ENCODE data around the gene SPRR2F.
"Not testable (repeated sequence)": the region's sequence is repeated elsewhere in the genome, so short reads cannot be mapped to it uniquely, and the experiment has no call there.

Gene SPRR2F, protein sequence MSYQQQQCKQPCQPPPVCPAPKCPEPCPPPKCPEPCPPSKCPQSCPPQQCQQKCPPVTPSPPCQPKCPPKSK

DNA sequence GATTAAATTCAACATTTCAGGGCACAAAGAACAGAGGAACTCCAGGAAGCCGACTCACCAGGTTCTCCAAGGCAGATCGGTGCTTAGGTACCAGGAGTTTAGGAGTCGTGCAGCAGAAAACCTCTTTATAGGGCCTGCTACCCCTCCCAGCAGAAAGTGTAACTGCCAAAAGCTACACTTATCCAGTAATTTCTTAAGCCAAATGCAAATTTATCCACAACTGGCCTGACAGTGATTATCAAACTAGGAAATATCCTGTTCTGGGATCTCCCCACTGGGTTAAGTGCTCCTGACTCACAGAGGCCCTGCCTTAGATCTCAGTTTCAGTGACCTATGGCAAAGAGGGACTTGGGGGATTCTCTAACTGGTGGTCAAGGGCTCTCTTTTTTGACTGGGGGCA is at the start of gene SPRR2F:
Gene SPRR2F, minus strand, starts transcription at position 101 of the 400 bp plus-strand sequence. CDS start 783 bp downstream, outside the sequence.
- DNase-seq = no peak

DNA sequence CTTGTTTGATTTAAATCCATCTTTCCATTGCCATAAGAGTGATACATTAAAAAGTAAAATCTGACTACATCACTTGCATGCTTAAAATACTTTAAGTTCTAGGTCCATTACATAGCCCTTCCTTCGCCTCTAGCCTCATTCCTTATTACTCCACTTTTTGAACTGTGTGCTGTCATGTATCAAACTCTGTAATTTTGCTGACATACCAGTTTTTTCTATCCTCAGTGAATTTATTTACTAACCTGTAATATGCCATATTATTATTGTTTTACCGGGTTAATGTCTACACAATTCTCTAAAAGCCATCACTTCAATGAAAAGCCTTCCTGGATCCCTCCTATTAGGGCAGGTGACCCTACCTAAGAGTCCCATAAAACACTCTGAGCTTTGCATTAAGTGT is 42.2 kb upstream of the SPRR2F start:
- no peak for DNase-seq

DNA sequence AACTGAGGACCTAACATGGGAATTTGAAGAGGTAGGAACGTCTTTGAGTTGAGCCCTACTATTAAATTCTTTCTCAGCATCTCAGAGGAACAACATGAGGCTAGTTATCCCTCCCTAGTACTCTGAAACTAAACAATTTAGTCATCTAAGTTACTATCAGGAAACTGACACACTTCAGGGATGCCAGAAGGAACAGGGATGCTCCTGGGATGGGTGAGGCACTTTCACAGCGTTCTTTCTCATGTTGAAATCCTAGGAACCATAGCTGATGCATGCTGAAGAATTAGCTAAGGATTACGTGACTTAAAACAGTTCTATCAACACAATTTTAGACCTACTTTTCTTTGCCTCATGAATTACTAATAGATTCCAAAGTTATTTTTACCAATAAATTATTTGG is 39.2 kb upstream of the SPRR2F start:
- DNase-seq = no peak

DNA sequence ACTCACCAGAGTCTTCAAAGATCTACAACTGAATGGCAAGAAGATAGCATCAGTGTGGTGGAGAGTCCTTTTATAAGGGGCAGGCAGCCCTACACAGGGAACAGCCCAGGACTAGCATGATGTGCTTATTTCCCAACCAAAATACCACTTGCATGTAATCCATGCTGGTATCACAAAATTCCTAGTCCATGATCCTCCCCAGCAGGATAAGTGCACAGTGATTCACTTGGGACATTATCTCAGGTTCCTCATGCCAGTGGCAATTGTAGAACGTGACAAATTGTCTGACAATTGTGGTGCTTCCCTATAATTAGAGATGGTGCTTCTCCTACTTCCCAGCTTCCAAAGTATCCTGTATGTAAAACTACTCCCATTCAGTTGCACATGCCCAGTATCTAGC is 37.5 kb upstream of the SPRR2F start, which contains the start of gene SPRR2G:
Gene SPRR2G, minus strand, starts transcription at position 45 of the 400 bp plus-strand sequence. CDS start 780 bp downstream, outside the sequence.
- no peak for DNase-seq

DNA sequence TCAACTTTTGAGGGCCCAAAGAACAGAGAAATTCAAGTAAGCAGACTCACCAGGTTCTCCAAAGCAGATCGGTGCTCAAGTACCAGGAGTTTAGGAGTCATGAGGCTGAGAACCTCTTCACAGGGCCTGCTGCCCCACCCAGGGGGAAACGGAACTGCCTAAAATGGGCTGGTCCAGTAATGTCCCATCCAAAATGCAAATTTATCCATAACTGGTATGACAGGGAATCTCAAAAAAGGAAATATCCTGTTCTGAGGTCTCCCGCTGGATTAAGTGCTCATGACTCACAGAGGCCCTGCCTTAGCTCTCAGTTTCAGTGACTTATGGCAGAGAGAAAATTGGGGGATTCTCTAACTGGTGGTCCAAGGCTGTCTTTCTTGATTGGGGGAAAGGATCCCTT is 28.1 kb upstream of the SPRR2F start:
- no peak for DNase-seq

DNA sequence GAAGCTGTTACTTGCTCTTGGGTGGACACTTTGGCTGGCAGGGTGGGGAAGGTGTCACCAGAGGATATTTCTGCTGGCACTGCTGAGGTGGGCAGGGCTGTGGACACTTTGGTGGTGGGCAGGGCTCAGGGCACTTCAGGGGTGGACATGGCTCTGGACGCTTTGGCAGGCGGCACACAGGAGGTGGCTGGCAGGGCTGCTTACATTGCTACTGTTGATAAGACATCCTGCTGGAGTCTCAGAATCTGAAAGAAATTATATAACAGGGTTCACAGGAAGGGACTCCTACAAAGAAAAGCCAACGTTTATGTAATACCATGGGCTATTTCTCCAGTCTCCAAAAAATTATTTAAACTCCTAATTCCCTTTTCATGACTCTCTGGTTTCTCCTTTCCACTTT is 27.2 kb upstream of the SPRR2F start:
- DNase-seq = no peak

DNA sequence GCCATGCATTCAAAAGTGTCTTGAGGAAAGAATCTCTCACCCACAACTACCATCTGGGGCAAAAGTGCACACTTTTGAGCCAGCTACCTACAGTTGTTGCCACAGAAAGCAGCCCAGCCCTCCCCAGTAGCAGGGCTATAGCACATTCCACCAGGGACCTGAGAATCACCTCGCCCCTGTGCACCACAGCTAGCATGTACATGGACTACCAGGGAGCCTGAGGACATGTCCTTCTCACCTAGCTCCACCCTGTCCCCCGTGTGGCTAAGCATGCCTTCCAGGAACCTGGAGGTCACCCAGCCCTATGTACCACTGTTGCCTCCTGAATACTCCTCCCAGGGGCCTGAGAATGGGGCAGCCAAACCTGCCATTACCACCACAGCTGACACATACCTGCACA is 20.4 kb upstream of the SPRR2F start:
- no peak for DNase-seq

DNA sequence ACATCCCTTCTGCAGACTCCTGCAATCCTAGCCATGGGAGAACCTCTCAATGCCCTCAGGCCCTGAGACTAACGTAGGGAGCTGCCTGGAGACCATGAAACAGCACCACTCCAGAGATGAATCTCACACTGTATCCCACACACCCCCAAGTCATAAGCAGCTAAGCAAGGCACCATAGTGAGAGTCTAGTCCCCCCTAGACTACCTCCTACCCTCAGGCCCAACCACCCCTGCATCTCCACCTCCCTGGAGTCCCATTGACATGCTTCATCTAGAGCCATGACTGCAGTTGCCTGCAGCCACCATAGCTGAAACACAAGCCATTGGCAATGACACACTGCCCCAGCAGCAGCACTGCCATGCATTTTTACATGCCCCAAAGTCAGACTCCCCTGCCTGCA is 20.0 kb upstream of the SPRR2F start:
- DNase-seq = no peak

DNA sequence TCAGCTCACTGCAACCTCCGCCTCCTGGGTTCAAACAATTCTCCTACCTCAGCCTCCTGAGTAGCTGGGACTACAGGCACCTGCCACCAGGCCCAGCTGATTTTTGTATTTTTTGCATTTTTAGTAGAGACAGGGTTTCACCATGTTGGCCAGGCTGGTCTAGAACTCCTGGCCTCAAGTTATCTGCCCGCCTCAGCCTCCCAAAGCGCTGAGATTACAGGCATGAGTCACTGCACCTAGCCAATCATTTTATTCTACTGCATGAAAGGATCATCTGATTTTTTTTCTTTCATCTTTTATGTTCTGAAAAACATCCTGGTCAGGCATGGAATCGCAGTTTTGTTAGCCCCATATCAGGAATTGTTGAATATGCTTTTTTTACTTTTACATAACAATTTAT is 15.4 kb upstream of the SPRR2F start:
- not testable (repeated sequence) for DNase-seq

DNA sequence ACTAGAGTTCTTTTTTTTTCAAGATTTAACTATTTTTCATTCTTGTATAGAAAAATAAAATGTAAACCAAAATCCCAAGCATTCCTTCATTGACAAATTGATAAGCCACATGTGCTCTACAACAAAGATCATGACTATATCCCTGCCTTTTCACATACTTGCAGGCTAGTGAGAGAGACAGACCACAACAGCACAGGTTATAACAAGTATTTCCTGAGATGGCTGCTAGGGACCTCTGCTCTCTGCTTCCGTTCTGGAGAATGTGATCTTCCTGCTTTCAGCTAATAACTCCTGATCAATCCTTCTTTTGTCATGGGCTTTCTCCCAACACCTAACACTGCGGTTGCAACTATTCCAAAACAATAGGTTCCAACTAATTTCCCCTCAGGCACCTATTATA is 14.0 kb upstream of the SPRR2F start:
- DNase-seq = no peak

DNA sequence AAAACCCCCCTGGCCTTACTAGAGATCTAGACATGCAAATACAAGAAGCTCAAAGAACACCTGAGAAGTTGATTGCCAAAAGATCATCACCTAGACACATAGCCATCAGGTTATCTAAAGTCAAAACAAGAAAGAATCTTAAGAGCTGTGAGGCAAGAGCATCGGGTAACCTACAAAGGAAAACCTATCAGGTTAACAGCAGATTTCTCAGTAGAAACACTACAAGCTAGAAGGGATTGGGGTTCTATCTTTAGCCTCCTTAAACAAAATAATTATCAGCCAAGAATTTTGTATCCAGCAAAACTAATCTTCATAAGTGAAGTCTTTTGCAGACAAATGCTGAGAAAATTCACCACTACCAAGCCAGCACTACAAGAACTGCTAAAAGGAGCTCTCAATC is 12.2 kb upstream of the SPRR2F start:
- no peak for DNase-seq

DNA sequence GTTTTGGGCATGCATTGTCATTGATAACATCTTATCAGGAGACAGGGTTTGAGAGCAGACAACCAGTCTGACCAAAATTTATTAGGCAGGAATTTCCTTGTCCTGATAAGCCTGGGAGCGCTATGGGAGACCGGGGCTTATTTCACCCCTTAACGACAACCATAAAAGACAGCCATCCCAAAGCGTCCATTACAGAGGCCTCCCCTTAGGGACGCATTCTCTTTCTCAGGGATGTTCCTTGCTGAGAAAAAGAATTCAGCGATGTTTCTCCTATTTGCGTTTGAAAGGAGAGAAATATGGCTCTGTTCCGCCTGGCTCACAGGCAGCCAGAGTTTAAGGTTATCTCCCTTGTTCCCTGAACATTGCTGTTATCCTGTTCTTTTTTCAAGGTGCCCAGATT is 10.5 kb upstream of the SPRR2F start:
- DNase-seq = not testable (repeated sequence)

DNA sequence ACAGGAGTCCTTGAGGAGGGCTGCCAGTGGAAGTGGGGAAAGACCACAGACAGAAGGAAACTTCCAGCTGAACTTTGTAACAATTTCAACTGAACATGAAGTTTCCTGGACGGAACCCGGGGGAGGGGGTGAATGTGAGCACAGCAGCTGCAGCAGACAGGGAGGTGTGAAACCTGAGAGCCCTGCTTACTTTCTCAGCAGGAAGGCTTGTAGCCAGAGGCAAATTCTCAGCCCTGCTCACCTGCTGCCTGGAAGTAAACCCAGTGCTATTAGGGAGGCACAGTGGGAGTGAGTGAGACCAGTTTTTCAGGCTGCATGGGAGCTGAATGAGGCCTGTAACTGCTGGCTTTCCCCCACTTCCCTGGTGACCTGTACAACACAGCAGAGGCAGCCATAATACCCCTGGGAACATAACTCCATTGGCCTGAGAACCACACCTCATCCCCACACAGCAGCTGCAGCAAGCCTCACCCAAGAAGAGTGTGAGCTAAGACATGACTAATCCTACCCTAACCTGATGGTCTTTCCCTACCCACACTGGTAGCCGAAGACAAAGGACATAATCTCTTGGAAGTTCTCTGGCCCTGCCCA is 9.6 kb upstream of the SPRR2F start:
- no peak for DNase-seq

DNA sequence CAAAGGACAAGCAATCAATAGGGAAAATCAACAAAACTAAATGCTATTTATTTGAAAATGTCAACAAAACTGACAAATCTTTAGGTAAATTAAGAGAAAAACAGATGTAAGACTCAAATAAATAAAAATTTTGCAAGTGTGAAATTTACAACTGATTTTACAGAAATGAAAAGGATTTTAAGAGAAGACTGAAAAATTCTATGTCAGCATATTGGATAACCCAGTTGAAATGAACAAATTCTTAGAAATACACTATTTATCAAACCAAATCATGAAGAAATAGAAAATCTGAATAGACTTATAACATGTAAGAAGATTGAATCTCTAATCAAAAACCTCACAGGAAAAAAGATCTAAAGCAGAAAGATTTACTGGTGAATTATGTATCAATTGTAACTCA is 7.6 kb upstream of the SPRR2F start:
- DNase-seq = no peak

DNA sequence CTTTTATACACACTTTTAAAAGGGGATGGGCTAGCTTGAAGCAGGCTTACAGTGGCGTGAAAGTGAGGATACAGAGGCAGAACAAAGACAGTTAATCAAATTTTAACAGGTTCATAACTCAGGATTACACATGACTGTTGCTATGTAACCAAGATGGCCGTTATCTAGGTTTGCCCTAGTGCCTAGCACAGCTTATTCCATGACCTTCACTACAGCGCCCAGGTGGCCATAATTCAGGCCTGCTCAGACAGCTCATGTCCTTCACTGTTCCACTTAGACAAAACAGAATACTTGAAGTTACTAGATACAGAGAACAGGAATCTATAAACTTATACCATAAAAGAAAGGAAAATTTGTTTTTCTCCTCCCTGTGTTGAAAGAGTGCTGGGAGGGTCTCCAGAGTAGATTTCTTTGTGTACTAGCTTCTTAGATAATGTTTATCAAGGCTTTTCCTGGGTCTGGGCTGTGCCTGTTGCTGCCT is 6.2 kb upstream of the SPRR2F start:
- DNase-seq = no peak

DNA sequence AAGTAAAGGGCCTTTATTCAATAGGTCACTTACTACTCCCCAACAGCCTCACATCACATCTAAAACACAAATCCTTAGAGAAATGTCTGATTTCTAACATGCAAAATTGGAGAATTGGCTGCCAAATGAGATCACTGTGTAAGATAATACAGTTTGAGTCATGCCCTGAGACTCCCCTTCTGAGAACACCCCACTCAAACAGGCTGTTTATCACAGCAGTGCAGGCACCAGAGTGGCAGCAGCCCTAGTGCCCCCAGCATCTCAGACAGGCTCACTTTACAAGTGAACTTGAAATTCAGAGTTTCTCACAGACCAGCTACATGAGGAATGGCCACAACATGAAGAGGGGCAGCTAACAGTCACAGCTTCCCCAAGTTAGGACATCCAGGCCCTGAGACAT is 1.9 kb upstream of the SPRR2F start:
- DNase-seq = not testable (repeated sequence)

DNA sequence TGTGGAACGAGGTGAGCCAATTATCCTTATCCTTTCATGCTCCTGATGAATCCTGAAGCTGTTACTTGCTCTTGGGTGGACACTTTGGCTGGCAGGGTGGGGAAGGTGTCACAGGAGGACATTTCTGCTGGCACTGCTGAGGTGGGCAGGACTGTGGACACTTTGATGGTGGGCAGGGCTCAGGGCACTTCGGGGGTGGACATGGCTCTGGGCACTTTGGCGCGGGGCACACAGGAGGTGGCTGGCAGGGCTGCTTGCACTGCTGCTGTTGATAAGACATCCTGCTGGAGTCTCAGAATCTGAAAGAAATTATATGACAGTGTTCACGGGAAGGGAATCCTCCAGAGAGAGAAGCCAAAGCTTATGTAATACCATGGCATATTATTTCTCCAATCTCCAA is 862 bp downstream of the SPRR2F start:
- not testable (repeated sequence) for DNase-seq

DNA sequence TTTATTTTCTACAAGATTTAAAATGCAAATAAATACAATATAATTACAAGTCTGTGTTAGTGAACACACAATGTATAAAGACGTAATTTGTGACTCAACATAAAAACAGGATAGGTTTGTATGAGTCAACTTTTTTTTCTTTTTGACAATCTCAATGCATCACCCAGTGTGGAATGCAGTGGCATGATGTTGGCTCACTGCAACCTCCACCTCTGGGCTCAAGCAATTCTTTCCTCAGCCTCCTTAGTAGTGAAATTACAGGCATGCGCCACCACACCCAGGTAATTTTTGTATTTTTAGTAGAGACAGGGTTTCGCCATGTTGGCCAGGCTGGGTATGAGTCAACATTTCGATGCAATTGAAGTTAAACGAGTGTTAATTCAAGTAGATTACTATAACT is 13.1 kb downstream of the SPRR2F start:
- no peak for DNase-seq

DNA sequence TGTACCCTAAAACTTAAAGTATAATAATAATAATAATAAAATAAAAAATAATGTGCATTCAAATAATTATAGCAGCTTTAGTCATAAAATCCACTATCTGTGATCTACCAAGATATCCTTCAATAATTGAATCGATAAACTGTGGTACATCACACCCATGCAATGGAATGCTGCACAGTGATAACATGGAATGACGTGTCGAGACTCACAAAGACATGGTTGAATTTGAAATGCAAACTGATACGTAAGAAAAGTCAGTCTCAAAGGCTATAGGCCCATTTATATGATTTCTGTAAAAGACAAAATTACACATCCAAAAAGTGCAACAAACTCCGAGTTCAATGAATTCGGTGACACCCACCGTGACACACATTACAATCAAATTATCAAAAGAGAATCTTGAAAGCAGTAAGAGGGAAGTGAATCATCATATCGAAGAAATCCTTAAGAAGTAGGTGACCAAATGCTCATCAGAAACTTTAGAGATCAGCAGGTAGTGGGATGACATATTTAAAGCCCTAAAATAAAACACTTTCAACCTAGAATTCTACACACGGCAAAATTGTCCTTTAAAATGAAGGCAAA is 13.8 kb downstream of the SPRR2F start:
- DNase-seq = no peak

DNA sequence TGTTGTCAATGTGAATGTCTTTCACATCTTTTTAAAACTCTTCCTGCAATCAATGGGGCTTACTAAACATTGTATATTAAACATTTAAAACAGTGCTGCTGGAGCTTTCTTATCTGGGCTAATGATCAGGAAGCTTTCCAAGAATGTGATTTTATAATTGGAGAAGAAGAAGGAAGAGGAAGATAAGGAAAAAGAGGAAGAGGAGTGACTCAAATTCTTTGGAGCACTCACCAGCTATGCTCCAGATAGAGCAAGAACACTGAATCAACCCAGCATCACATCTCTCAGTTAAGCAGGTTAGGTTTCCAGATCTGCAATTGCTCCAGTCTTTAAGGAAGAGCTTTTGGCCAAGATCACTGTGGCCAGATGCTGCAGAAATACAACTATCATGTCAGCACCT is 17.6 kb downstream of the SPRR2F start:
- no peak for DNase-seq

DNA sequence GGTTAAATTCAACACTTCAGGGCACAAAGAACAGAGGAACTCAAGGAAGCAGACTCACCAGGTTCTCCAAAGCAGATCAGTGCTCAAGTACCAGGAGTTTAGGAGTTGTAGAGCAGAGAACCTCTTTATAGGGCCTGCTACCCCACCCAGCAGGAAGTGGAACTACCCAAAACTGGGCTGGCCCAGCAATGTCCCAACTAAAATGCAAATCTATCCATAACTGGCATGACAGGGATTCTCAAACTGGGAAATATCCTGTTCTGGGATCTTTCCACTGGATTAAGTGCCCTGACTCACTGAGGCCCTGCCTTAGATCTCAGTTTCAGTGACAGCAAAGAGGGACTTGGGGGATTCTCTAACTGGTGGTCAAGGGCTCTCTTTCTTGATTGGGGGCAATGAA is 18.9 kb downstream of the SPRR2F start, which contains the start of gene SPRR2E:
Gene SPRR2E, minus strand, starts transcription at position 101 of the 400 bp plus-strand sequence. CDS start 775 bp downstream, outside the sequence.
- DNase-seq = no peak

DNA sequence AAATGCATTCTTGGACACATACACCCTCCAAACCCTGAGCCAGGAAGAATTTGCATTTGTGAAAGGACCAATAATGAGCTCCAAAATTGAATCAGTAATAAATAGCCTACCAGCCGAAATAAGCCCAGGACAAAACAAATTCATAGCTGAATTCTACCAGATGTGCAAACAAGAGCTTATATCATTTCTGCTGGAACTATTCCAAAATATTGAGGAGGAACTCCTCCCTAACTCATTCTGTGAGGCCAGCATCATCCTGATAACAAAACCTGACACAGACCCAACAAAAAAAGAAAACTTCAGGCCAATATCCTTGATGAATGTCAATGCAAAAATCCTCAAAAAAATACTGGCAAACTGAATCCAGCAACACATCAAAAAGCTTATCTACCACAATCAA is 25.7 kb downstream of the SPRR2F start:
- DNase-seq = no peak

DNA sequence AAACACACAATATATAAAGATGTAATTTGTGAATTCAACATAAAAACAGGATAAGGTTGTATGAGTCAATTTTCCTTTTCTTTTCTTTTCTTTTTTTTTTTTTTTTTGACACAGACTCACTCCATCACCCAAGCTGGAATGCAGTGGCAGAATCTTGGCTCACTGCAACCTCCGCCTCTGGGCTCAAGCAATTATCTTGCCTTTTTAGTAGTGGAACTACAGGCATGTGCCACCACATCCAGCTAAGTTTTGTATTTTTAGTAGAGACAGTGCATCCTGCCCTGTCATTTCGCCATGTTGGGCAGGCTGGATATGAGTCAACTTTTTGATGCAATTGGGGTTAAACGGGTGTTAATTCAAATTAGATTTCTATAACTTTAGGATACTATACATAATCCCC is 31.6 kb downstream of the SPRR2F start:
- DNase-seq = no peak

Data from DMS53 (cell line).